NCI-H1436 treated with DMSO at 0.1 percent for 48 hours (cell line): ENCODE data around the gene XPO1.

Source experiments
- DNase-seq: peaks from one replicate; lab custom pipeline; 2025; lab: John Stamatoyannopoulos, UW

The XPO1 gene

DNA sequence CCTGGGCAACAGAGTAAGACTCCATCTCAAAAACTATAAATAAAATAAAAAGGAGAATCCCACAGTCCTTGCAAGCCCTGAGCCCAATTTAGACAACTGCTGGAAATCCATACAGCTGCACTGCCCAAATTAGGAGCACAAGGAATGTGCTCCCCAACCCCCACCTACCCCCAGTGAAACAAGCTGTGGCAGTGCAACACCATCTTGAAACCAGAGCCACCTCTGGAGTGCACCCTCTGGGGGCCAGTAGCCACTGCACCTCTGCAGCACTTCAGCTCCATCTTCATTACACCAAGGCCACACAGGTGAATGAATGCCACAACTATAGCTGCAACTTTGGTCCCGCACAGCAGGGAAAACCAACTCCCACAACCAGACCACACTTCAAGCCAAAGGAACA lies 104.5 kb downstream of the XPO1 start:
- DNase-seq = no peak

DNA sequence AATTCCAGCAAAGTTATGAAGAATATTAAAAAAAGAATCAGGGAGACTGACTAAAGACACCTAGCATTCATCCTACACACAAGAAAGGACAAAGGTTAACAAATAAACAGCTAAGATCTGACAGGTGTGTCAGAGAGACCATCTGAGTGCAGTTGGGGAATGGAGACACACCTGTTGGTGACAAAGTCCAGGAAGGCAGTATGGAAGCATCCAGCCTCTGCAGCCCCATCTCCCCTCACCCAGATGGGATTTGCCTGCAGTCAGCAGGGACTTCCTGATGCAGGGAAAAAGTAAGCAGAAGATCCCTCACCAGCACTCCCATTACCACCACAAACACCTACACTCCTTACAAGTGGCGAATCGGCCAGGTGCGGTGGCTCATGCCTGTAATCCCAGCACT lies 105.2 kb downstream of the XPO1 start:
- DNase-seq = no peak

- DNase-seq = no peak
Measured at GRCh38 chr2:61431345-61431744, 106.8 kb downstream of the XPO1 start.
